PC-9 (cell line): ENCODE measurements around the gene PAX8.

Experiments
- EZH2 ChIP-seq: fragments of 200-600 bp; sonication (generic); IDR thresholded peaks from 2 replicates; pipeline ENCODE4 v1.8.0; 2017; ENCODE audit warnings: antibody characterized with exemption, low read depth
- TF ChIP-seq, protein P1 (sequence below): fragments of 200-600 bp; sonication (generic); conservative IDR thresholded peaks from 2 replicates; pipeline ENCODE4 v1.6.1; 2017; ENCODE audit warnings: mixed run types, antibody characterized with exemption, mild to moderate bottlenecking, moderate library complexity

DNA sequence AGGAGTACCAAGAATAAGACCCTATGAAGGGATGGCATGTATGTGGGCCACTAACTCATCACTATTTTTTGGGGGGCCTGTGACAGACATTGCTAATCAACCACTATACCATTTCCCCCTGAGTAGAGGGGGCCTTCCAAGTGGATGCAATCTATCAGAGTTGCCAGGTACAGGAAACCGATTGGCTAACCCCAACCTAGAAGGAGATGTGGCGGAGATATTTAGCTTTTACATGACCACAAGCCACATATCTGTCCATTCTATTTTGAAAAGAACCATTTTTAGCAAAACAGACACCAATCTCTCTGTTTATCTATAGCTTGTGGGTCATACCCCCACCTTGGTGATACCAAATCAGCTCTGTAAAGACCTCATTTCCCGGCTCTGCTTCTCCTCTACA is 51.0 kb downstream of the PAX8 start:
- TF ChIP-seq, protein P1, sequence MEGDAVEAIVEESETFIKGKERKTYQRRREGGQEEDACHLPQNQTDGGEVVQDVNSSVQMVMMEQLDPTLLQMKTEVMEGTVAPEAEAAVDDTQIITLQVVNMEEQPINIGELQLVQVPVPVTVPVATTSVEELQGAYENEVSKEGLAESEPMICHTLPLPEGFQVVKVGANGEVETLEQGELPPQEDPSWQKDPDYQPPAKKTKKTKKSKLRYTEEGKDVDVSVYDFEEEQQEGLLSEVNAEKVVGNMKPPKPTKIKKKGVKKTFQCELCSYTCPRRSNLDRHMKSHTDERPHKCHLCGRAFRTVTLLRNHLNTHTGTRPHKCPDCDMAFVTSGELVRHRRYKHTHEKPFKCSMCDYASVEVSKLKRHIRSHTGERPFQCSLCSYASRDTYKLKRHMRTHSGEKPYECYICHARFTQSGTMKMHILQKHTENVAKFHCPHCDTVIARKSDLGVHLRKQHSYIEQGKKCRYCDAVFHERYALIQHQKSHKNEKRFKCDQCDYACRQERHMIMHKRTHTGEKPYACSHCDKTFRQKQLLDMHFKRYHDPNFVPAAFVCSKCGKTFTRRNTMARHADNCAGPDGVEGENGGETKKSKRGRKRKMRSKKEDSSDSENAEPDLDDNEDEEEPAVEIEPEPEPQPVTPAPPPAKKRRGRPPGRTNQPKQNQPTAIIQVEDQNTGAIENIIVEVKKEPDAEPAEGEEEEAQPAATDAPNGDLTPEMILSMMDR: no peak
- TF ChIP-seq EZH2: no peak
